ENCODE data around the gene TTC12. TPM values are rescaled to one million over a fixed set of nuclear protein-coding genes. Genes with fewer than 3 reads are reported as not detected.

The TTC12 gene
- polyA plus RNA-seq, 4 donors, result 32.5 to 45.5 (median 41.1) TPM

DNA sequence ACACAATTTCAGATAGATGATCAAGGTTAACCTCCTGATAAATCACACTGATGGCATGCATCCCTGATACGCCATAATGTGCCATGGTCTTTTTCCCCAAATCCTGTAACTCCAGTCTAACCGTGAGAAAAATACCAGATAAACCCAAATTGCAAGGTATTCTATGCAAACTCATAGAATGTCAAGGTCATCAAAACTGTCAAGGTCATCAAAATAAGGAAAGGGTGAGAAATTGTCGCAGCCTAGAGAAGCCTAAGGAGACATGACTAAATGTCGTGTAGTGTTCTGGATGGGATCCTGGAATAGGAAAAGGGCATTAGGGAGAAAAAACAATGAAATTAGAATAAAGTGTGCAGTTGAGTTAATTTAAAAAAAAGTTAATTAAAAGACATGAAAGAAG lies 4.7 kb downstream of the TTC12 start:
- no peak for DNase-seq (ENCODE audit: low read depth in 4 of 4, low spot score in 2 of 4)

DNA sequence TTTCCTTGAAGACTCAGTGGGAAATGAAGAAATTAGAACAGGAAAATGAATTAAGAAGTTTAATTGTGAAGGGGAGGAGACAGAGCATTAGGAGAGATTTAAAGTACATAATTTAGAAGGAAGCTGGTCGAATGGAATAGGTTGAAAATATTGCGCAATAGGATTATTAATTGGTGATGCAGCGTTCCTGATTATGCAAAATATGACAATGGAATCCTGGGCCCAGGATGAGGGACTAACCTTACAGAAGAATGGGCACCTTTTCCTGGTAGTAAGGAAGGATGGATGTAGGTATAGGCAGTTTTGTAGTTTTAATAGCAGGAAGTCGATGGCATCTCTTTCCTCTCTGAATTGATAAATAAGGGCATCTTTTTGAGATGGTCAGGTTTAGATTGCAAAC lies 7.8 kb downstream of the TTC12 start:
- DNase-seq (ENCODE audit: low read depth in 4 of 4, low spot score in 2 of 4), result no peak

DNA sequence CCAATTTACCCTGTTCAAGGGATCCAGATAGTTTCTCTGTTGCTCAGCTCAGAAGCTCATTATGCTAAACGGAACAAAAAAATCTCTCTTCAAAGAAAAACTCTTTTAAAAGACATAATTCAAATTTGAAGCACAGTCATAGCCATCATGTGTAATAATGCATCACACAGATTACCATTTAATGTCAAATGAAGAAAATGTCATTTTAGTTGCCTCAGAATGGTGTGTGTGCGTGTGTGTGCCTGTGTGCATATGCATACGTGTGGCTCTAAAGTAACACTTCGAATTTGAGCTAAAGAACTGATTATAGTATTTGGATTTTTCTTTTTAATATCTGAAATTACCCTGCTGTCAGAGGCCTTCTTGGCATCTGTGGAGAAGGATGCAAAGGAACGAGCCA lies 9.9 kb downstream of the TTC12 start:
- no peak for DNase-seq (ENCODE audit: low read depth in 4 of 4, low spot score in 2 of 4)

DNA sequence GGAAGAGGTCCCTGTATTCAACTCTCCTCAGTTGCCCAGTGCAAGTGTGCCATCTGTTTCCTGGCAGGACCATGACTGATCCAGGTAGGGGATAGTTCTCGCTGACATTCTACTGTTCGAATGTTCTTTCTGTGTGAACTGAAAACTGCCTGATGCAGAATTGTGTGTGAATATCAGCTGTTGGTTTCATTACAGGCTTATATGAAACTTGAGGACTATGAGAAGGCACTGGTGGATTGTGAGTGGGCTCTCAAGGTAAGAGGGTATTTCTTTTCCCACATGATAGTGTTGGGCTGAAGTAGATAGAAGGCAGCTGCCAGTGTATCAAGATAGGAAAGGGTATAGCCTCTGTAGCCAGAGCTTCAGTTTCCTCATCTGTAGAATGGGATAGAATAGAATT lies 15.3 kb downstream of the TTC12 start:
- no peak for DNase-seq (ENCODE audit: low read depth in 4 of 4, low spot score in 2 of 4)

DNA sequence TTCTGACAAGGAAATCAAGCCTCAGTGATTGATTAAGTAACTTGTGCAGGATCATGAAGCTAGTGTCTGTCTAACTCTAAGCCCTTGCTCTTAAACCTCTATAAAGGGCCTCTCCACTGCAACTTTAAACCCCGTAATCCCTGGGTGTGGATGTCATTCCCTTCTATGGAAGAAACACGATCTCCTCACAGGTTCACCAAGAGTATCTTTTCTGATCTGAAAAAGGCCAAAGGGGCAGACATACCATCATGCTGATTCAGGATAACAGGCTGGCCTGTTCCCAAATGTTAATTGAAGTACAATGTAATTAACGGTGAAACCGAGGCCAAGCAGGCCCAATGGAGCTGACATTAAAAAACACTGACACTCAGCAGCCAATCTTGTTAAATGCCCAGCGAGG lies 17.1 kb downstream of the TTC12 start:
- no peak for DNase-seq (ENCODE audit: low read depth in 4 of 4, low spot score in 2 of 4)

DNA sequence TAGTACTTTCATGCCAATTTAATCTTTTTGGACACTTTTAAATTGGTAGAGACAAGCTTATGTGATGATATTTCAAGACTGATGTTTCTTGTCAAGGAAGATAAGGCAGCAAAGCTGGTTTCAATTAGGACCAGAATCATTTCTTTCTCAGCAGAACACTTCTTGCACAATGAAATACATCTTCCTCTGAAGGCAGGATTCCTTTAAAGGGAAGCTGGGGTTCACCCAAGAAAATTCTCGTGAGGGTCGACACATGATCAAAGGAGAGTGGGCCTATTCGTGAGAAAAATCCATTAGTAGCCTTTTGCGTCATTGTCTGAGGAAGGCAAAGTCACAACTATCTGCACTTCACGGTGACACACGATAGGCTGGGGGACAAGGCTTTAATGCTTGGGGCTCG lies 17.6 kb downstream of the TTC12 start:
- DNase-seq (ENCODE audit: low read depth in 4 of 4, low spot score in 2 of 4), result no peak

DNA sequence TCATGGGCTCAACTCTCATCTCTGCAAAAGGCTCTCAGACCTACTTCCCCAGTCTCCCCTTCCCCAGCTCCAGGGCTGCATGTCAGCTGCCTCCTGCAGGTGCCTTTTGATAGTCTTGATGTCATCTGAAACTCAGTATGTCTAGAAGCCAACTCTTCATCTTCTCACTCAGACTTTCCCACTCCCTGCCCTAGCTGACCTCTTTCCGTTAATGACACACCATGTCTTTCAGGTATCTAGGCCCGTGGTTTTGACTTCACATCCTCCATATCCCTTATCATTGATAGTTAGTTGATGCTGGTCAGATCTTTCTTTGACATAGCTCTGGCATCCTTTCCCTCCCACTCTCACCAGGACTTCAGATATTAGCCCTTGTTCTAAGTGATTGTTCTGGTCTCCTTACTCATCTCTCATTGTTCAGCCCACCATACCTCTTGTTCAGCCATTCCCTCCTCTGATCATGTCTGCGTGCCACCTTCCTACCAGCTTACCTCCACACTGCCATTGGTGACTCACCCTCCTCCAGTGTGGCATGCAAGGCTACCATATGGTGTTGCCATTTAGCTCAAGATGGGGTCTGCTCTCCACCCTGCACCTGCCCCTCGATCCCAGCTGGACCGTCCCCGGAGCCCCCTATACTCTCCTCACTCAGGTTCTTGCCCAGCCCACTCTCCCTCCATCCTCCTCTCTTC lies 18.4 kb downstream of the TTC12 start:
- DNase-seq (ENCODE audit: low read depth in 4 of 4, low spot score in 2 of 4), result no peak

DNA sequence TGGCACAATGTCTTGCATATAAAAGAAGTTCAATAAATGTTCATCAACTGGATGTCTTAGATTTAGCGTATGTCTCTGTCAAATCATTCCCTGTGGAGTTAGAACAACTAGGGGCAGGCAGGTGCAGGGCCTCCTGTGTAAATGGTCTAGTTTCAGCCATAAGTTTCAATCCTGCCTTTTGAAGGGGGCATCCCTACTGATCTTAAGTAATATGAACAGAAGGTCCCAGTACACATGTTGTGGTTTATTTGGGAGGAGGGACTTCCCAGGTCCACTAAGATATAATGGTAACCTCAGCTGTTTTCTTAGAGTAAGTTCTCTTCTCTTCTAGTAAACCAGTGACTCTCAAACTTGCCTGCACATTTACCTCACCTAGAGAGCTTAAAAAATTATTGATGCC lies 19.8 kb downstream of the TTC12 start:
- no peak for DNase-seq (ENCODE audit: low read depth in 4 of 4, low spot score in 2 of 4)

DNA sequence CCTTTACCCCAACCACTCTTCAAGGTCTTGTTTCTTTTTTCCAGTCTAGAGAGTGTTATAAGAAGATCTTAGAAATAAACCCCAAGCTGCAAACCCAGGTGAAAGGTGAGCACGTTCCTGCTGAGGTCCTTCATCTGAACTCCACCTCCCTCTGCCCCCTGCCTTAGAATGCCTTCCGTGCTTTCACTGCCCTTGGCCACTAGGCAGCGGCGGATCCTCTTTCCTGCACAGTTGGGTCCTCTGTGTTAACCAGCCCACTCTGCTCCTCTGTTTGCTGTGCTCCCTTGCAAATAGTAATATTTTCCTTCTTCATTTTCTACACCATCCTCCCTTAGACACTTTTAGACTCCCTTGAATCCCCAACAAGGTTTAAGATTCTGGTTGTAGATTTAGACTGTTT lies 24.3 kb downstream of the TTC12 start:
- DNase-seq (ENCODE audit: low read depth in 4 of 4, low spot score in 2 of 4), result no peak

DNA sequence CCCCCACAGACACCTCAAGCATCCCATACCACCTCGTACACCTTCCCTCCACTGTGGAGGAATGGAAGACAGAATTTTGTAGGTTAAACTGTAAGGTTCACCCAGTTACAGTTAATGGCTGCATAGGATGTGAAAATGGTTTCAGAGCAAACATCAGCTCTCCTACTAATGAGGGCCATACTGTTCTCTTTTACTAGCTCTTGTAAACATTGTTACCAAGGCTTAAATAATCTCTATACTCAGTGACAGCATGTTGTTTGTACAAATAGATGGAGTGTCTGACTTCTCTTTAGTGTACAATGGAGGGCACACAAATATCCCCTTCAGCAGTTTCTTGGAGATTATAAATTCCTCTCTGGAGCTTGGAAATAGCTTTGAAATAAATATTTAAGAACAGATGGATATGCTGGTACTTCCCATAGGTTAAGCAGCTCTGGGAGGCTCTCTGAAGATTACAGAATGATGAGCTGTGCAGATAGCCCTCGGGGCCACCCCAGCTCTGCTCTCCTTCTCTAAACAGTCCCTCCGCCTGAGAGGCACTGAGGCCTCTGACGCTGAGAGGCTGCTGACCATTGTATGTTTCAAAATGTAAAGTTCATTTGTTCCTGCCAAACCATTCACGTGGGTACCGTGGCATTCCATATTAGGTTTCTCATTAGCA lies 25.7 kb downstream of the TTC12 start:
- DNase-seq (ENCODE audit: low read depth in 4 of 4, low spot score in 2 of 4), result no peak

DNA sequence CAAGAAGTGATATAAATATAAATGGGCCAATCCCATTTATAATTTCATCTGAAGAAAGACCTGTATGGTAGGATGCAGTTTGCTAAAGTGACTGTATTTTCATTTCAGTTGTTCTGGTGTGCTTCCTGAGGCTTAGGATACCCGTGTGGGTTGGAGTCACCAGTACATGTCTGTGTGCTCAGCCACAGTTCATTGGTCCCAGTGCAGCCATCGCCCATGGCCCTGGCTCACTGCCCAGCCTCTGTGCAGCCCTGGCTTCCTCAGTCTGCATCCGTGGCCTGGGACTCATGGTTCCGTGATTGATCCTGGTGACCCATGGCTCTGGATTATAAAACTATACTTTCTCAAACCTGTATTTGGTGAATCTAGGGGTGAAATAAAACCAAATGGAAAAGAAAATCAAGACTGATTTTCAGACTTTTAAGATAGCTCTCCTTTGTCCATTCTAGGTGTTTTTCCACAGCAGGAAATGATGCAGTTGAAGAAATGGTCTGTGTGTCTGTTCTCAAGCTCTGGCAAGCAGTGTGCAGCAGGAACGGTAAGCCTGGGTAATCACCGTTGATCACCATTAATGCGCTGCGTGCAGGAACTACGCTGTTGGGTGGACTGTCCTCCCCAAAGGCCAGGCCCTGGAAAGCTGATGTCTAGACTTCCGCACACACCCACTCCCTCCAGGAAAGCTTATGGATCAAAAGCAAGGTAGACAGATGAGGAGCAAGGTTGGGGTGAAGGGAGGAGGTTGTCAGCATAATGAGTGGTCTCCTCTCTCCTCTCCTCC lies 27.2 kb downstream of the TTC12 start:
- DNase-seq (ENCODE audit: low read depth in 4 of 4, low spot score in 2 of 4), result no peak

DNA sequence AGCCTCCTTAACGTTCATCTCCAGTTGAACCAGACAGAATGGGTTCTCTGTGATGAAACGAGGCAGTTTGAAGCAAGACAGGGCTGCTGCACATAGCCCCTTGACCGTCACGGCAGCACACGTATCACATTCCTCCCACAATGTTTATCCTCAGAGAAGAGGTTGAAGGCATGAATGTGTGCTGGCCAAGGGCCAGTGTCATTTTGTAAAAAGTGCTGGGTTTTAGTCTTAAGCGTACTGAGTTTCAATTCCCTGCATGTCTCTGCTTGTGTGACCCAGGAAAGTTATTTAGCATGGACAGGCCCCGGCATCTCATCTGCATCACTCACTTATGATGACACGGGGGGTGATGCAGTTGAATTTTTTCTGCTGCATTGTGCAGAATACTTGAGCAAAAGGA lies 31.6 kb downstream of the TTC12 start:
- DNase-seq (ENCODE audit: low read depth in 4 of 4, low spot score in 2 of 4), result peak in 2 of 4 donors; percentile 1 to 36

DNA sequence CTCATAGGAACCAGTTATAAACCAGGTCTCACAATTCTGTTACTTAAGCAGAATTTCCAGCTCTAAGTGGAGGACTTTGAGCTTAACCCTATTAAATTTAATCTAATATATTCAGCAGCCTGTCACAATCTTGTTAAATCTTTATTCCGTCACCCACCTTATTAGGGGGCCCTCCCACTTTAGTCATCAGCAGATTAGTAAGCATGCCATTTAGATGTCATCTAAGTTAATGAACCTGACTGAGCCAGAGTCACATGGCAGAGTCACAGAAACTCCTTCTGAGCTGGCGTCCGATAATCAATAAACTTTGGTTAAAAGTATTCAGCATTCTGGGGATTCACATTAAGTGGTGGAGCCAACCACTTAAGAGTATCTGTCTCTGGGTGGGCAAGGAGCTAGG lies 35.1 kb downstream of the TTC12 start:
- DNase-seq (ENCODE audit: low read depth in 4 of 4, low spot score in 2 of 4), result no peak

DNA sequence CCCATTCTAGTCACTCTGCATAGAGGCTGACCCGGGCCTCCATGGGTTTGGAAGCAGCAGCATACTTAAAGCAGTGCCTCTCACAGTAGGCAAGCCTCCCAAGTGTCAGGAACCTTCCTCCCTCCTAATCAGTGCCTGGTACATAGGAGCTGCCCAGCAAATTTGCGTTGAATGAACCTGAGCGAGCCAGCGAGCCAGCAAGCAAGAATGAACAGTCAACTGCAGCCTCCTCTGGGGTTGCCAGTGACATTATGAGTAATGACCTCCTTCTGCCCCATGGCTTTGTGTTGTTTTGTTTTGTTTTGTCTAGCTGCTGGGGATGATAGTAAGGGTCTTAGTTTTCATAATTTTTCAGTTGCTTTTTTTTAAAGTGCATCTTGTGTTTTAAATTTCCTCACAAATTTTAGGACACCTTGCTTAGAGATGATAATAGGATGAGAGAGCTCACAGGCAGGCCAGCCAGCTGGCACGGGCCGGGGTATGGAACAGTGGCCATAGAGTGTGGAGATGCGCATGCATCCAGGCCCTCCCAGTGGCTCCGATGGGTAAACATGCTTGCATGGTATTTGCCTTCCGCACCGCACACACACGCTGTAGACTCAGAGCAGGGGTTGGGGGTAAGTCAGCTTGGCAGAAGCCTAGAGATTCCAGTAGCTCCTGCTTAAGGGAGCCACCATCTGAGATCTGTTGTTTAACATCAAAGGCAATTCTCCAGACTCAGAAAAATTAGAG lies 36.1 kb downstream of the TTC12 start:
- DNase-seq (ENCODE audit: low read depth in 4 of 4, low spot score in 2 of 4), result no peak

DNA sequence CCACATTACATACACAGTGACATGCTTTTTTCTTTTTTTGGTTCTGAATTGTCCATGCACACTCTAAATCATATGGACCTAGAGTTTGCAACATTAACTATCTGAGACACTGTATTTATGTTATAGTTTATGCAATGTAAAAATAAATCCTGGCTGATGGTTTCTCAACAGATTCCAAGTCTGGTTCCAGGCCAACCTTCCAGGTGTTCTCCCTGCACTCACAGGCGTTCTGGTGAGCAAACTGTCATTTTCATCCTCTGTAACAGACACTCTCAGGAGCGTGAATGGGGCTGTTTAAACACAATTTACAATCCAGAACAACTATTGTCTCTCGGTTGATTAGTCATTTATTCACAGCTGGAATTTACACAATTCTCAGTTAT lies 36.7 kb downstream of the TTC12 start:
- DNase-seq (ENCODE audit: low read depth in 4 of 4, low spot score in 2 of 4), result no peak

DNA sequence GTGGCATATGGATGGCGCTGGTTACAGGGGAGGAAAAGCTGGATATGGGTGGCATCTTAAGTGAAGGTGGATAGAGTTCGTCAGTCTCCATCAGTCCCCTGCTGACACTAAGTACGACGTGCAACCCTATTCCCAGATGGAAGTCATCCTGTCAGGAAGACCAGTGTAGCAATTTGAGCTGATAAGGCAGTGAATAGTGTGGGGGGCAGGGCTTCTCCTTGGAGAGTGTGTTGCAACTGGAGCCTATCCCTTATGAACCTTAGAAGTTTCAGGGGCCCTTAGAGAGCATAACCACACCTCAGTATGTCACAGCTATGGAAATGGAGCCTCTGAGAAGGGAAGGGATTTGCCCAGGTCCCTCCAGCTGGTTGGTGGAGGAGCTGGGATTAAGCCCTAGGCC lies 37.1 kb downstream of the TTC12 start:
- DNase-seq (ENCODE audit: low read depth in 4 of 4, low spot score in 2 of 4), result no peak

DNA sequence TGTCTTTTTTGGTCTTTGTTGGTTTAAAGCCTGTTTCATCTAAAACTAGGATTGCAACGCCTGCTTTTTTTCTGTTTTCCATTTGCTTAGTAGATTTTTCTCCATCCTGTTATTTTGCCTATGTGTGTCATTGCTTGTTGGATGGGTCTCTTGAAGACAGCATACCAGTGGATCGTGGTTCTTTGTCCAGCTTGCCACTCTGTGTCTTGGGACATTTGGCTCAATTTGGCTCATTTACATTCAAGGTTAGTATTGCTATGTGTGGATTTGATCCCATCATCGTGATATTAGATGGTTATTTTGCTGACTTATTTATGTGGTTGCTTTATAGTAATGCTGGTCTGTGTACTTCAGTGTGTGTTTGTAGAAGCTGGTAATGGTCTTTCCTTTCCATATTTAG lies 41.8 kb downstream of the TTC12 start:
- DNase-seq (ENCODE audit: low read depth in 4 of 4, low spot score in 2 of 4), result no peak

DNA sequence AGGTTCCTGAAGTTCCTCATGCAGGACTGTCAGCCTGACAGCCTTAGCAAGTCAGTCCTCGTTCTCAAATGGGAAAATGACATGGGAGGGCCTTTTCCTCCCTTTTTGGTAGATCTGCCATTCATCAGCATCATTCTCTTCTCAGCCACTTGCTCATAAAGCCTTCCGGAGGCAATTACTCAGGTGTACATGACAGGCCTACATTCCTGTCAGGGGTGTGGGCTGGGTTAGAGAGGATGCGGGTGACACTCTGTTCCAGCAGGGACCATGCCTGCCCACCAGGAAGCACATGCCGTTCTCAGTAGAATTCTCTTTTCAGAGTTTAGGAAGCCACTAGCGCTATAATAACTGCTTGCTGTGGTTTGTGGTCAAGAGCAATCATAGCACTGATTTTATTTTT lies 49.0 kb downstream of the TTC12 start:
- DNase-seq (ENCODE audit: low read depth in 4 of 4, low spot score in 2 of 4), result no peak

DNA sequence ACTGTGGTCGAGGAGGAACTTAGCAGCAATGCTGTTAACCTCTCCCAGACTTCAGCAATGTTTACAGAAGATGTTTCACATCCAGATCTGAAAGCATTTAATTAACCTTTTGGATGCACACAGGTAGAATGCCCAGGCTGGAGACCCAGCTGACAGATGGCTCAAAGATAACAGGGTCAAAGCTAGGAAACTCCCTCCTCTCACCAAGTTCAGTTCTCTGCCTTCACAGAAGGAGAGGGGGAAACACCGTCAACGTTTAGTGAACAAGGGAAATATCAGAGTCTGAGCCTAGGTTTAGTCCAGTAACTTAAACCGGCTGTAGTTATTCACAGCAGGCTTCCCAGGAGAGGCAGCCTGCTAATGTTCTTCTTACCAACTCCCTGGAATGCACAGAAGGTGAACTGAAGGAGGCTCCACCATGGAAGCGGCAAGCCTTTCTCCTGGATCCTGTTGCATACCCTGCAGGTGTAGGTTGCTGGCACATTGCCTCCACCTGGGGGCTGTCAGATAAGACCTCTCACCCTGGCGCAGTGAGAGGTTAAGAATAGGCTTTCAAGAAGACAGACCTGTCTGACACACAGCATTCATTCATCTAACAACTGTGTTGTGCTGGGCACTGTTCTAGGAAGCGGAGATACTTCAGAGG lies 49.7 kb downstream of the TTC12 start:
- DNase-seq (ENCODE audit: low read depth in 4 of 4, low spot score in 2 of 4), result no peak

DNA sequence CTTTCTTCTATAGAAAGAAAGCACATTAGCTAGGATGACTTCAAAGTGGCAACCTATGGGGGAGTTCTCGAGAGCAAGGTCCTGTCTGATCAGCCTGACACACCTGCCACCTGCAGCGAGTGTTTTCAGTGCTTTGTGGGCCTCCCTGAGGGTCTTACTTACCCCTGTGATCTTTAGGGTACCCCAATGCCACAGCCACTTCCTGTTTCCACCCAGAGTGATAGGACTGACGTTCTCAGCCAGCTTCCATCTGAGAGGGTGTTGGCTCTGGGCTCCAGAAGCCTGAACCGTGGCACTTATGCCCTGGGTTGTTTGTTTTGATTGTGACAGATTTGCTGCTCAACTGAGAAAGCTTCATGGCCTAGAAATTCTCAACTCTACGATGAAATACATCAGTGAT lies 51.5 kb downstream of the TTC12 start:
- DNase-seq (ENCODE audit: low read depth in 4 of 4, low spot score in 2 of 4), result no peak

DNA sequence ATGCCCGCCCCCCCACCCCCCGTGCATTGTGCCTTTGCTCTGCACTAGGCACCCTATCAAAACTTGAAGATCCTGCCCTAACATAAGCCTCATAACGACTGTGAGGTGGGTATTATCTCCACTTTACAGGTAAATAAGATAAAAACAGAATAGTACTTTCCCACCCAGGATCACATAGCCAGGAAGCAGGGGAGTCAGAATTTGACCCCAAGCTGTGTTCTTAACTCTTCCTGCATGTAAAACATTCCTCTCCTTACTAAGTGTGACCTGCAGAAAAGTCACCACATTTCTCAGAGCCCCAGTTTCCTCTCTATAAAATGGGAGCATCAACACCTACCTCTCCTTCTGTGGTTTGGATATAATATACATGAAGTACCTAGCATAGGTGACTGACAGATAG lies 55.0 kb downstream of the TTC12 start:
- DNase-seq (ENCODE audit: low read depth in 4 of 4, low spot score in 2 of 4), result no peak
